Natural killer cell (primary cell): ENCODE data around the gene VEPH1. TPM values are rescaled to one million over a fixed set of nuclear protein-coding genes. Genes with fewer than 3 reads are reported as not detected.

Experiments
- ATAC-seq, 3 donors: fragments of 150-1000 bp in 2 of 3; fragments of 200-7000 bp in 1 of 3; cut with Tn5 transposase; 1 replicate in 1 of 3; 2 replicates in 2 of 3; pipeline ENCODE4 v1.10.0; 2021; ENCODE audit warnings: mild to moderate bottlenecking in 2 of 3, moderate library complexity in 2 of 3
- DNase-seq, 2 donors: peaks; one replicate each; pipeline versions ENCODE4 v3.0.0 to v3.0.0-alpha.2; 2013 to 2021; ENCODE audit warnings: mixed read lengths in 1 of 2
- H3K27ac ChIP-seq: one replicate; pipeline ENCODE4 v1.5.1; 2013; ENCODE audit warnings: mild to moderate bottlenecking, low read length
- H3K27me3 ChIP-seq: one replicate; pipeline ENCODE4 v1.6.1; 2013; ENCODE audit warnings: low read length; ENCODE audit not compliant: control insufficient read depth, insufficient read depth
- H3K36me3 ChIP-seq: one replicate; pipeline ENCODE4 v1.6.1; 2013; ENCODE audit warnings: low read length; ENCODE audit not compliant: control insufficient read depth, insufficient read depth
- H3K4me1 ChIP-seq: one replicate; pipeline ENCODE4 v1.6.1; 2013; ENCODE audit warnings: low read length; ENCODE audit not compliant: control insufficient read depth, insufficient read depth
- H3K4me3 ChIP-seq: one replicate; pipeline ENCODE4 v1.5.1; 2013; ENCODE audit warnings: low read length
- H3K9me3 ChIP-seq: one replicate; pipeline ENCODE4 v1.6.1; 2013; ENCODE audit warnings: low read length; ENCODE audit not compliant: control insufficient read depth, insufficient read depth
- H3K27ac Mint-ChIP-seq, 2 donors: one replicate each; pipeline ENCODE4 v1.8.0; 2022; ENCODE audit warnings: mild to moderate bottlenecking in 2 of 2, mixed read lengths in 2 of 2, moderate library complexity in 1 of 2
- H3K27me3 Mint-ChIP-seq, 2 donors: one replicate each; pipeline ENCODE4 v1.8.0; 2022; ENCODE audit warnings: low read depth in 2 of 2, mixed read lengths in 2 of 2
- H3K36me3 Mint-ChIP-seq: one replicate; pipeline ENCODE4 v1.8.0; 2022; ENCODE audit warnings: mixed read lengths
- H3K4me1 Mint-ChIP-seq, 2 donors: one replicate each; pipeline ENCODE4 v1.8.0; 2022; ENCODE audit warnings: mixed read lengths in 2 of 2
- H3K4me3 Mint-ChIP-seq: one replicate; pipeline ENCODE4 v1.8.0; 2022; ENCODE audit warnings: mild to moderate bottlenecking, moderate library complexity, mixed read lengths
- H3K9me3 Mint-ChIP-seq, 2 donors: one replicate each; pipeline ENCODE4 v1.8.0; 2022; ENCODE audit warnings: mixed read lengths in 2 of 2
- CTCF ChIP-seq: fragments of 200-600 bp; IDR thresholded peaks from one replicate; pipeline ENCODE4 v1.8.0; 2022; ENCODE audit warnings: antibody characterized with exemption
- WGBS: methylation state at CpG from one replicate; pipeline ENCODE4 v1.1.7; 2013; ENCODE audit warnings: missing lambda C conversion rate; ENCODE audit not compliant: insufficient coverage; 5-methylcytosine and 5-hydroxymethylcytosine counted together
- intact Hi-C: fragments of 100-400 bp; cut with micrococcal nuclease; formaldehyde crosslinking; loops from one replicate; pipeline ENCODE4 v1.14.2; 2022
- total RNA-seq, 4 donors: library from RNA; stranded (reverse); fragments of 120-200 nt in 1 of 4; gene quantifications; one replicate each; pipeline versions ENCODE4 v1.2.3 to v1.2.4, GENCODE V29; 2013 to 2022

The VEPH1 gene
- total RNA-seq, 3 donors from 2014 or later (not counting 1 experiment from before 2014, with no cell fraction given), result 0.41 to 1.3 (median 0.60) TPM

- Mint-ChIP-seq H3K4me1 (no peaks in the 10 kb centered on the region), H3K27ac (no peak overlapping the region), H3K9me3 (peaks cover 11 to 18% of the 10 kb centered on the region in 2 donors), H3K36me3 (no peaks in the 10 kb centered on the region), H3K27me3 (no peaks in the 10 kb centered on the region), H3K4me3 (no peak overlapping the region)
- no peak for DNase-seq
- Histone ChIP-seq H3K4me3 (no peak overlapping the region), H3K36me3 (no peaks in the 10 kb centered on the region), H3K4me1 (no peaks in the 10 kb centered on the region), H3K9me3 (no peaks in the 10 kb centered on the region), H3K27ac (no peak overlapping the region), H3K27me3 (no peaks in the 10 kb centered on the region)
- ATAC-seq, result no peak
- intact Hi-C loops, result no loop called here
- TF ChIP-seq CTCF, result no peak
- WGBS, result 90% methylated on average over 2 of the region's 2 CpGs
Observed at GRCh38 chr3:157418104-157418503, 85.1 kb downstream of the VEPH1 start.

- H3K9me3 ChIP-seq, result no peaks in the 10 kb centered on the region
- ATAC-seq, result no peak
- 90% methylated on average over 2 of the region's 2 CpGs for WGBS
- H3K4me1 ChIP-seq, result no peaks in the 10 kb centered on the region
- Mint-ChIP-seq H3K27ac (no peak overlapping the region), H3K4me1 (no peaks in the 10 kb centered on the region), H3K36me3 (no peaks in the 10 kb centered on the region), H3K9me3 (peaks cover 7 to 14% of the 10 kb centered on the region in 2 donors), H3K4me3 (no peak overlapping the region), H3K27me3 (no peaks in the 10 kb centered on the region)
- no peak overlapping the region for H3K27ac ChIP-seq
- intact Hi-C loops, result no loop called here
- H3K36me3 ChIP-seq, result no peaks in the 10 kb centered on the region
- no peak for TF ChIP-seq CTCF
- DNase-seq, result no peak
- H3K4me3 ChIP-seq, result no peak overlapping the region
- H3K27me3 ChIP-seq, result no peaks in the 10 kb centered on the region
Observed at GRCh38 chr3:157417247-157417646, 86.0 kb downstream of the VEPH1 start.

GRCh38 chr3:157416347-157417087, 86.7 kb downstream of the VEPH1 start:
- peaks cover 7 to 11% of the 10 kb centered on the region in 2 donors for H3K9me3 Mint-ChIP-seq
- H3K4me3 Mint-ChIP-seq, result no peak overlapping the region
- intact Hi-C loops, result no loop called here
- no peak for ATAC-seq
- H3K4me1 Mint-ChIP-seq, result no peaks in the 10 kb centered on the region
- no peak overlapping the region for H3K27ac Mint-ChIP-seq
- no peak for TF ChIP-seq CTCF
- no peaks in the 10 kb centered on the region for H3K36me3 Mint-ChIP-seq
- no peak overlapping the region for H3K27ac ChIP-seq
- no peak overlapping the region for H3K4me3 ChIP-seq
- H3K27me3 ChIP-seq, result no peaks in the 10 kb centered on the region
- H3K4me1 ChIP-seq, result no peaks in the 10 kb centered on the region
- H3K9me3 ChIP-seq, result no peaks in the 10 kb centered on the region
- no peak for DNase-seq
- no peaks in the 10 kb centered on the region for H3K27me3 Mint-ChIP-seq
- 80% methylated on average over 3 of the region's 3 CpGs for WGBS
- no peaks in the 10 kb centered on the region for H3K36me3 ChIP-seq

- DNase-seq (no peak), ATAC-seq (no peak)
- no peak for TF ChIP-seq CTCF
- intact Hi-C loops, result no loop called here
- no peaks in the 10 kb centered on the region for H3K9me3 ChIP-seq
- Mint-ChIP-seq H3K36me3 (no peaks in the 10 kb centered on the region), H3K4me3 (no peak overlapping the region), H3K9me3 (peaks cover 7 to 11% of the 10 kb centered on the region in 2 donors), H3K27me3 (no peaks in the 10 kb centered on the region), H3K4me1 (no peaks in the 10 kb centered on the region), H3K27ac (no peak overlapping the region)
- H3K27me3 ChIP-seq, result no peaks in the 10 kb centered on the region
- no peaks in the 10 kb centered on the region for H3K36me3 ChIP-seq
- H3K27ac ChIP-seq, result no peak overlapping the region
- H3K4me1 ChIP-seq, result no peaks in the 10 kb centered on the region
- H3K4me3 ChIP-seq, result no peak overlapping the region
Observed at GRCh38 chr3:157414861-157415260, 88.4 kb downstream of the VEPH1 start.
